Globus pallidus (tissue), 1 donor: ENCODE data around the gene ARF1.

ENCODE experiments used
- DNase-seq: peaks from one replicate; pipeline ENCODE4 v3.0.0-alpha.2; 2015; ENCODE audit warnings: low spot score

ARF1 gene

DNA sequence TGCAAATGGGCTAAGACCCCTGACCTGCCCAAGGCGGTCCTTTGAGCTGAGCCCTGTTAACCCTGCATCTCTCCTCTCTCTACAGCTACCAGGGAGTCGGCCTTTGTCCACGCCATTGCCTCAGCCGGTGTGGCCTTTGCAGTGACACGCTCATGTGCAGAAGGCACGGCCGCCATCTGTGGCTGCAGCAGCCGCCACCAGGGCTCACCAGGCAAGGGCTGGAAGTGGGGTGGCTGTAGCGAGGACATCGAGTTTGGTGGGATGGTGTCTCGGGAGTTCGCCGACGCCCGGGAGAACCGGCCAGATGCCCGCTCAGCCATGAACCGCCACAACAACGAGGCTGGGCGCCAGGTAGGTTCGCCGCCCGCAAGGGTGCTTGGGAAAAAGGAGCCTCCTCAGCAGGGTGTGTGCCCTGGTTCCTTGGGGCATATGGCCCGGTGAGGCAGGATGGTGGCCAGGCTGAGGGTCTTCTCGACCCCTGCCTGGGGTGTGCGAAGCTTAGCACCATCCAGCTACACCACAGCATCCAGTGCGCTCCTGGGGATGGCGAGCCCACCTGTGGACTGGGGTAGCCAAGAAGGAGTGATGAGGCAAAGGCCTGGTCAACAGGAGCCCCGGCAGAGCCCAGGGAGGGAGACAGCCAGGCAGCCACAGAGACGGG is 31.8 kb upstream of the ARF1 start:
- DNase-seq: no peak

DNA sequence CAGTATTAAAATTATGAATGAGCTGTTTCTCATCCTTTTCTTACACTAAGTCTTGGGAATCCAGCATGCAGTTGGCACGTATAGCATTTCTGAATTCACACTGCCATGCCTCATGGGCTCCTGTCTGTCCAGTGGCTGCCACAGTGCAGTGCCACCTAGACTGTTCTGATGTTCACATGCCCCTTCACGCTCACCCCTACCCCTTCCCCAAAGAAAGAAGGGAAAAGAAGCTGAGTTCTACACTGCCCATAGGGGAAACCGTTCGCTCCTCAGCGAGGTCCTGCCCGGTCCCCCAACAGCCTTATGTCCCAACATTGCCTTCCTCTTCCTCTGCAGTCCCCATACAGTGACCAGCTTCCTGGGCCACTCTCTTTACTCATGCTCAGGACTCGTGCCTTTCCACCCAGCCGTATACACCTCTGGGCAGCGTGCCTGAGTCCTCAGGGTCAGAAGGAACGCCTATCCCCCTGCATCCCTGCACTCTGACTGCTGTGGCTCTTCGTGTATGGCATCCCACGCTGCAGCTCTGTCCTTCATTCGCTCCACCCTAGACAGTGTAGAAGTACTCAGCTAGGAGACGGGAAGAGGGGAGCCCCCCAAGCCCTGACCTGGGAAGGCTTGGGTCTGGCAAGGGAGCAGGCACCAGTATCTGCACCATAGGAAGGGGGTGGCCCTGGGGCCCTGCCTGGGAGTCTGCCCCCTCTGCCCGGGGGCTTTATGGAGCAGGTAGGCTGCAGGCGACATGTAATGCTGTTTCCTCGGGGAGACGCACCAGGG is 24.1 kb upstream of the ARF1 start:
- no peak for DNase-seq

- no peak for DNase-seq
These were observed 23.4 kb upstream of the ARF1 start for GRCh38 chr1:228058949-228059633.

DNA sequence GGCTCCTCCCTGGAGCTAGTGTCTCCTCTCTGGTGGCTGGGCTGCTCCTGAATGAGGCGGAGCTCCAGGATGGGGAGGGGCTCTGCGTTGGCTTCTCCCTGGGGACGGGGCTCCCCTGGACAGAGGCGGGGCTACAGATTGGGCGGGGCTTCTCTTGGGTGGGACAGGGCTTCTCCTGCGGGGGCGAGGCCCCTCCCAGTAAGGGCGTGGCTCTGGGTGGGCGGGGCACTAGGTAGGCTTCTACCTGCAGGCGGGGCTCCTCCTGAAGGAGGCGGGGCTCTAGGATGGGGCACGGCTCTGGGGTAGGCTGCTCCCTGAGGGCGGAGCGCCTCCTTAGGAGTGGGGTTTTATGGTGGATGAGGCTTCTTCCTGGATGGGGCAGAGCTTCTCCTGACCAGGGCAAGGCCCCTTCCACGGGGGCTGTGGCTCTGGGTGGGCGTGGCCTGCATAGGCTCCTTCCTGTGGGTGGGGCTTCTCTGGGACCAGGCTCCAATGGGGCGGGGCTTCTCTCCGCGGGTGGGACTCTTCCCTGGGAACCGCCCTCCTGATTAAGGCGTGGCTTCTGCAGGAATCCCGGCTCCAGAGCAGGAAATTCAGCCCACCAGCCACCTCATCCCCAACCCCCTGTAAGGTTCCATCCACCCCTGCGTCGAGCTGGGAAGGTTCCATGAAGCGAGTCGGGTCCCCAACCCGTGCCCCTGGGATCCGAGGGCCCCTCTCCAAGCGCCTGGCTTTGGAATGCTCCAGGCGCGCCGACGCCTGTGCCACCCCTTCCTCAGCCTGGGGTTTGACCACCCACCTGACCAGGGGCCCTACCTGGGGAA is 22.7 kb upstream of the ARF1 start:
- no peak for DNase-seq

DNA sequence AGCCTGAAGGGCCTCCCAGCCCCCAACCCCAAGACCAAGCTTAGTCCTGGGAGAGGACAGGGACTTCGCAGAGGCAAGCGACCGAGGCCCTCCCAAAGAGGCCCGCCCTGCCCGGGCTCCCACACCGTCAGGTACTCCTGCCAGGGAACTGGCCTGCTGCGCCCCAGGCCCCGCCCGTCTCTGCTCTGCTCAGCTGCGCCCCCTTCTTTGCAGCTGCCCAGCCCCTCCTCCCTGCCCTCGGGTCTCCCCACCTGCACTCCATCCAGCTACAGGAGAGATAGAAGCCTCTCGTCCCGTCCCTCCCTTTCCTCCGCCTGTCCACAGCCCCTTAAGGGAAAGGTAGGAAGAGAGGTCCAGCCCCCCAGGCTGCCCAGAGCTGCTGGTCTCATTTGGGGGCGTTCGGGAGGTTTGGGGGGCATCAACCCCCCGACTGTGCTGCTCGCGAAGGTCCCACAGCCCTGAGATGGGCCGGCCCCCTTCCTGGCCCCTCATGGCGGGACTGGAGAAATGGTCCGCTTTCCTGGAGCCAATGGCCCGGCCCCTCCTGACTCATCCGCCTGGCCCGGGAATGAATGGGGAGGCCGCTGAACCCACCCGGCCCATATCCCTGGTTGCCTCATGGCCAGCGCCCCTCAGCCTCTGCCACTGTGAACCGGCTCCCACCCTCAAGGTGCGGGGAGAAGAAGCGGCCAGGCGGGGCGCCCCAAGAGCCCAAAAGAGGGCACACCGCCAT is 21.9 kb upstream of the ARF1 start:
- no peak for DNase-seq

- no peak for DNase-seq
These were observed 21.0 kb upstream of the ARF1 start for GRCh38 chr1:228061411-228062084.

DNA sequence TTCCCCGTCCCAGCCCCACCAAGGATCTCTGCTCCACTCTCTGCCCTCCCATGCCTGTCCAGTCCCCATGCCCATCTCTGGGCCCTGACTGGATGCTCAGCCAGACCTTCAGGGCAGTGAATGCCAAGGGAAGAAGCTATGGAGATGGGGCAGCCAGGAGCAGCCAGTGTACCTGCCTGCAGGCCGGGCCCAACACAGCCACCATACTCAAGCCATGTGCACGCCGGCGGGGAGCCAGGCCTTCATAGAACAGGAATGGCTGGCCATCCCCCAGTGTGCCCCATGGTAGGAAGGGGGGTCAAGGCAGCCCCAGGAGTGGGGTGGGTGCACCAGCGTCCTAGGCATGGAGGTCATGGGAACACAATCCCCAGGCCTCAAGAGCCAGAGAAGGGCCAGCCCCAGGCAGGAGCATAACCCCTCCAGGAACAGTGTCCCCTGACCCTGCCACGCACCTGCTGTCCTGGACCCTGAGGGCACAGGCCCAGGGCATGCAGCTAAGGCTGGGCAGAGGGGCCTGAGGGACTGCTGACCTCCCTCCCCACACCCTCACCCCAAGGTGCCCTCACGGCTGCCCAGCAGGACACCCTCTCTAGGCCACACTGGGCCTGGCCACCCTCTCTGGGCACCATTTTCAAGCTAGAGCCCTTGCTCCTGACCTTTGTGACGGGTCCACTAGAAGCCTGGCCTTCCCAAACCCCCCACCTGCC is 20.3 kb upstream of the ARF1 start:
- DNase-seq: no peak

DNA sequence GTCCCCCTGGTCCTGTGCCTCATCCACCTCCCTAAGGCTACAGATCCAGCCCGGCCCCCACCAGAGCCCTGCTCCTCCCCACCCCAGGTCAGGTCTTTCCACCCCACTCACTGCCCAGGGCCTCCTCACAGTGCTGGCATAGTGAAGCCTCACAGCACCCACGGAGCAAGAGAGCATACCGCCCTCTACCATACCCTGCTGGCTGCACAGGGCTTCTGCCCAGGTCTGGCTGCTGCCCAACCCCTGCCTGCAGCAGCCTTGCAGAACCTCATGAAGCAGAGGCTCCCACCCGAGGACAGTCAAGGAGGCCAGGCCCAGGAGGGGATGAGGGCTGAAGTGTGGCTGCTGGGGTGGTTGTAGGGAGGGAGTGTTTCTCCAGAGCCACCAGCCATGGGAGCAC is 19.7 kb upstream of the ARF1 start:
- no peak for DNase-seq

- DNase-seq: no peak
These were observed 19.0 kb upstream of the ARF1 start for GRCh38 chr1:228063251-228064191.

GRCh38 chr1:228064296-228064695 is 18.2 kb upstream of the ARF1 start:
- no peak for DNase-seq

DNA sequence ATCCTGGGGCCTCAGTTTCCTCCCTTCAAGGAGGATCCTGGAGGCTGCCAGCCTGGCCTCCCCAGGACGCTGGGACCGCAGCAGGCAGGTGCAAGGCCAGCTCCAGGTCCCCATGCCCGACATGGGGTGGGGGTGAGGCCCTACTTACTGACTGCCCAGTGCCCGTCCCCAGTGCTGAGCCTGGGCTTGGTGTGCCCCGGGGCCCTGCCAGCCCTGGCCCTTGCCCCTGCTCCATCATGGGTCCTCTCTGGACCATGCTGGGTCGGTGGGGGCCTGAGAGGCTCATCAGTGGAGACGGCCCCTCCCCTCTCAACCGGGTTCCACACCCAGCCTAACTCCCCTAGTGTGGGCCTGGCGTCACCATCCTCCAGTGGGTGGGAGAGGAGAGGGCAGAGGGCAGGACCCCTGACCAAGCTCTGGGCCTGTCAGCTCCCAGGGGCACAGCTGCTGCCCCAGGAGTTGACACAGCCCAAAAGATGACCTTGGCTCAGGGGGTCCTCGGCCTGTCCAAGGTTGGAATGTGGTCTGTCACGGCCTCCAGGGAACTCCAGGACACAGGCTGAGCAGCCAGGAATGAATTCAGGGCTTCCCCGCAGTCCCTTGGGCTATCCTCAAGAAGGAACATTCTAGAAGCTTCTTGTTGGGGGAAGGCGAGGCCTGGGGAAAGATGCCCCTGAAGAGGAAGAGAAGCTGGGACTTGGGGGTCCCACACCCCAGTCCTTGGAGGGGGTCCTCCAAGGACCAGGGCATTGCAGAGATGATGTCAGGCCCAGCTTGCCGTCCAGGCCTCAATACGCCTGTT is 17.6 kb upstream of the ARF1 start:
- DNase-seq: no peak

DNA sequence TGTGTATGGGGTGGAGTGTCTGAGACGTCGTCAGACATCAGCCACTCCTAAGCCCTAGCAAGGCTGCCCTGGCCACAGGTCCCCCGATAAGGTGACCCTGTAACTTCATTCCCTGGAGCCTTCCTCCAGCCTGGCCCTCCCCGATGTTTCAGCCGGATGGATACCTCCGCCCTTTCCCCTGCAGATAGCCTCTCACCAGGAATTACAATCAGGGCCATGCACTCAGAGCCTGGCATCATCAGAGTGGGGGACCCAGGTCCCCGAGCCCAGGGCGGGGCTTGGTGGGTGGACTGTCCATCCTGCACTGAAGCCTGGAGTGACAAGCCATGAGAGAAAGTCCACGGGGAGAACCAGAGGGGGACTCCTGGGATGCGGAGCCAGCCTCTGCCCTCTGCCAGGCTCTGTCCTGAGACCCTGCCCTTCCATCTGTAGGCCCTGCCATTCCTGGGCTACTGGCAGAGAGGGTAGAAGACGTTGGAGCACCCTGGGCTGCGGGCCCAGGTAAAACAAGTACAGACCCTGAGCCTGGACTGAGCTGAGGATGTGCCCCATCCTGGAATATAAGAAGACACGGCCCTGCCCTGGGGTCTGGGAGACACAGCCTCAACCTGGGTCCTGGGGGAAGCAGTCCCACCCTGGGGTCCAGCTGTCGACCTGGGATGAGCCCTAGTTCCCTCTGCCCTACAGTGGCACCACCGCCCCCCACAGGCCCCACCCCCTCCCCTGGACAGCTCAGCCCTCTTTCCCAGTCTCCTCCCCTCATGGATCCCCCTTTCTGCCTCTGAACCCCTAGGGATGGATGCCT is 16.8 kb upstream of the ARF1 start:
- no peak for DNase-seq

GRCh38 chr1:228066416-228066815 is 16.1 kb upstream of the ARF1 start:
- DNase-seq: no peak

DNA sequence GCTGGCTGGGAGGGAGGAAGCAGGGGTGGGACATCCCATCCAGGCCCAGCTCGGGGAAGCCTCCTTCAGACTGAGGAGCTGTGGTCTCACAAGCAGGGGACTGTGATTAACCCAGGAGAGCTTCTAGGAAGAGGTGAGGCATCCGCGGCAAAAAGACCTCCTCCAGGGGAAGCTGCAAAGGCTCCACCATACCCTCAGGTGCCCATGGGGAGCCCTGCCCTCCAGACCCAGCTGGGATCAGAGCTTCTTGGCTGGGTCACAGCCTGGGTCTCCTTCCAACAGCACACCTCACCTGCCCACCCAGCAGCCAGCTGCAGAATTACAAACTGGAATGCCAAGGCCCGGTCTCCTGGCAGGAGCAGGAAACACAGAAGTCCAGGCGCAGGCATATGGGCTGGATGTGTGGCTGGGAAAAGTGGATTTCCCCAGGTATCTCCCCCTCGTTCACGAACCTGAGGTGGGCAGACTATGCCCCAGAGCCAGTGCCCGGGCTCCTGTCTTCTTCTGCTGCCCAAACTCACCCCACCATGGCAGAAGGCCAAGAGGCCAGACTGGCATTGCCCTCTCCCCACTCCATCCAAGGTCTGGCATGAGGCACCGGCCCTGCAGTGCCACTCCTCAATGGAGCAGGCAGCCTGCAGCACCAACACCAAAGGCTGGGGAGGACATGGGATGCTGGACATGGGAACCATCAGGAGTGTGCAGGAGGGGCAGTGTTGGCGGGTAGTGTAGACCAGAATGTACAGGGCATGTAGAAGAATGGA is 15.4 kb upstream of the ARF1 start:
- no peak for DNase-seq

- no peak for DNase-seq
These were observed 14.1 kb upstream of the ARF1 start for GRCh38 chr1:228068359-228068758.

- DNase-seq: no peak
These were observed 12.3 kb upstream of the ARF1 start for GRCh38 chr1:228070173-228070572.

DNA sequence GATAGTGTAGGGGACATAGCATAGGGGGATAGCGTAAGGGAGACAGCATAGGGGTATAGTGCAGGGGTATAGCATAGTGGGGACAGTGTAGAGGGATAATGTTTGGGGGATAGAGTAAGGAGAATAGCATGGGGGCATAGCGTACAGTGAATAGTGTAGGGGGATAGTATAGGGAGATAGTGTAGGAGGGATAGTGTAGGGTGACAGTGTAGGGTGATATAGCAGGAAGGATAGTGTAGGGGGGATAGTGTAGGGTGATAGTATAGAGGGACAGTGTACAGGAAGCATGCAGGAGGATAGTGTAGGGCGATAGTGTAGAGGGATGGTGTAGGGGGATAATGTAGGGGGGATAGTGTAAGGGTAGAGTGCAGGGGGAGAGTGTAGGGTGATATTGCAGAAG is 11.7 kb upstream of the ARF1 start:
- no peak for DNase-seq
